HepG2 (cell line): ENCODE measurements around the gene MLC1. TPM values are rescaled to one million over a fixed set of nuclear protein-coding genes. Genes with fewer than 3 reads are reported as not detected.

ENCODE experiments used
- FLYWCH1 ChIP-seq: sonication (generic); formaldehyde crosslinking; IDR thresholded peaks from 2 replicates; pipeline ENCODE4 v1.8.1; 2023; ENCODE audit warnings: mild to moderate bottlenecking, missing genetic modification reagents
- HNF4A ChIP-seq: sonication (generic); formaldehyde crosslinking; IDR thresholded peaks from 2 replicates; pipeline ENCODE4 v1.4.0; 2020; ENCODE audit warnings: missing genetic modification reagents
- MYPOP ChIP-seq: sonication (generic); formaldehyde crosslinking; IDR thresholded peaks from 2 replicates; pipeline ENCODE4 v1.8.1; 2023; ENCODE audit warnings: mild to moderate bottlenecking, moderate library complexity, missing genetic modification reagents
- PAXIP1 ChIP-seq: sonication (generic); formaldehyde crosslinking; conservative IDR thresholded peaks from 2 replicates; pipeline ENCODE4 v1.4.0; 2020; ENCODE audit warnings: mild to moderate bottlenecking, missing genetic modification reagents, moderate library complexity
- POGK ChIP-seq: sonication (generic); formaldehyde crosslinking; conservative IDR thresholded peaks from 2 replicates; pipeline ENCODE4 v1.8.0; 2022; ENCODE audit warnings: mild to moderate bottlenecking, moderate library complexity, missing genetic modification reagents
- POLR2AphosphoS2 ChIP-seq: IDR thresholded peaks from 2 replicates; pipeline ENCODE4 v1.6.1; 2011; ENCODE audit warnings: low read depth, low read length, improper control_type of control experiment
- RAD21 ChIP-seq: fragments of 450-650 bp; formaldehyde crosslinking; IDR thresholded peaks from 2 replicates; pipeline ENCODE4 v1.5.0; 2020; ENCODE audit warnings: mild to moderate bottlenecking
- SALL2 ChIP-seq: sonication (generic); formaldehyde crosslinking; IDR thresholded peaks from 2 replicates; pipeline ENCODE4 v1.8.1; 2023; ENCODE audit warnings: mild to moderate bottlenecking, missing genetic modification reagents, inconsistent platforms
- SAP130 ChIP-seq: IDR thresholded peaks from 2 replicates; pipeline ENCODE4 v1.6.1; 2016; ENCODE audit warnings: low read depth
- TOPORS ChIP-seq: sonication (generic); formaldehyde crosslinking; IDR thresholded peaks from 2 replicates; pipeline ENCODE4 v1.8.0; 2023; ENCODE audit warnings: mild to moderate bottlenecking, missing genetic modification reagents
- ZBTB49 ChIP-seq: sonication (generic); formaldehyde crosslinking; IDR thresholded peaks from 2 replicates; pipeline ENCODE4 v1.4.0; 2020; ENCODE audit warnings: missing genetic modification reagents, borderline replicate concordance
- ZFP37 ChIP-seq: sonication (generic); formaldehyde crosslinking; IDR thresholded peaks from 2 replicates; pipeline ENCODE4 v1.4.0; 2020; ENCODE audit warnings: missing genetic modification reagents, borderline replicate concordance
- ZNF256 ChIP-seq: sonication (generic); formaldehyde crosslinking; conservative IDR thresholded peaks from 2 replicates; pipeline ENCODE4 v1.4.0; 2020; ENCODE audit warnings: missing genetic modification reagents
- ZNF44 ChIP-seq: sonication (generic); formaldehyde crosslinking; IDR thresholded peaks from 2 replicates; pipeline ENCODE4 v1.5.1; 2020; ENCODE audit warnings: mild to moderate bottlenecking, missing genetic modification reagents
- ZNF501 ChIP-seq: sonication (generic); formaldehyde crosslinking; IDR thresholded peaks from 2 replicates; pipeline ENCODE4 v1.5.1; 2020; ENCODE audit warnings: mild to moderate bottlenecking, moderate library complexity, missing genetic modification reagents
- ZNF512B ChIP-seq: sonication (generic); formaldehyde crosslinking; IDR thresholded peaks from 2 replicates; pipeline ENCODE4 v1.5.1; 2020; ENCODE audit warnings: missing genetic modification reagents, mild to moderate bottlenecking, borderline replicate concordance
- ZNF557 ChIP-seq: sonication (generic); formaldehyde crosslinking; IDR thresholded peaks from 2 replicates; pipeline ENCODE4 v1.4.0; 2020; ENCODE audit warnings: missing genetic modification reagents
- polyA plus RNA-seq, 8 experiments: library from polyadenylated mRNA; depleted of rRNA in 3 of 8; stranded (reverse) in 7 of 8; unstranded in 1 of 8; fragments of >200 nt; fragmentation: Illumina TruSeq in 4 of 8; extraction: Trizol in 4 of 8; gene quantifications; 2 replicates each; pipeline versions ENCODE4 v1.2.1 to v1.2.3, GENCODE V29; 2011 to 2016; ENCODE audit warnings: low read depth in 4 of 8, missing spikeins in 1 of 8, mixed read lengths in 1 of 8; ENCODE audit not compliant: insufficient read depth in 1 of 8
- total RNA-seq, 5 experiments: library from RNA; depleted of rRNA; stranded (reverse); fragments of >200 nt; fragmentation: Illumina TruSeq; extraction: Trizol; gene quantifications; 2 replicates each; pipeline ENCODE4 v1.2.3, GENCODE V29; 2016; ENCODE audit warnings: low read depth in 1 of 5

MLC1 gene
- total and polyA plus RNA-seq, 2 of the 13 experiments (the other 11 are each of a cell fraction or from before 2014, with no cell fraction given): not detected

- no peak for TF ChIP-seq SALL2 (CRISPR knock-in tag)
- no peak for TF ChIP-seq POLR2AphosphoS2
- TF ChIP-seq ZNF44 (CRISPR knock-in tag): no peak
- TF ChIP-seq ZNF512B (CRISPR knock-in tag): no peak
- TF ChIP-seq ZBTB49: no peak
- TF ChIP-seq RAD21 (CRISPR knock-in tag): no peak
- no peak for TF ChIP-seq HNF4A (CRISPR knock-in tag)
- TF ChIP-seq ZFP37: peak; percentile 81; the same call in 1 of the 2 replicates
- TF ChIP-seq ZNF256 (CRISPR knock-in tag): 0 out of 2 replicates have a peak, but pooled peaks have one; percentile 33
- peak; percentile 70 for TF ChIP-seq SAP130
- no peak for TF ChIP-seq ZNF501 (CRISPR knock-in tag)
- no peak for TF ChIP-seq FLYWCH1 (CRISPR knock-in tag)
- peak; percentile 81 for TF ChIP-seq MYPOP (CRISPR knock-in tag)
- TF ChIP-seq TOPORS (CRISPR knock-in tag): no peak
- TF ChIP-seq ZNF557: 0 out of 2 replicates have a peak, but pooled peaks have one; percentile 63
- no peak for TF ChIP-seq PAXIP1
- TF ChIP-seq POGK: peak; percentile 48; the same call in 1 of the 2 replicates
Measured at GRCh38 chr22:50102946-50103345, 17.7 kb upstream of the MLC1 start (continued).
